ENCODE results near the gene EXOSC2.

DNA sequence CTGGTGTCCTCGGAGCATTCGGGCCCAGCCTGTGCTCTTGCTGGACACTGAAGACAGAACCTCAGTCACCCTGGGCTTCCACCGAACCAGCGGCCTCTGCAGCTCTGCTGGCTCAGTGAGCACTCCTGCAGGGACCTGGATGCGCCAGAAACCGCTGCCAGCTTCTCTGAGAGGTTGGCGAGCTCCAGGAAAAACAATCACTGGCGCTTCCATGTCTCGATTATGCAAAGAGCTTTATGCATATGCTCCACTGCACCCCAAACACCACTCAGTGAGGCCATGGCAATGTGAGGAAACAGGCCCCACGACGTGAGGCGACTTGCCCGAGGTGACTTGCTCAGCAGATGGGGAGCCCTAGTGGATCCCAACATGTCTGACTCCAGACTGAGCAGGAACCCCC lies 18.2 kb upstream of the EXOSC2 start:
- TF ChIP-seq, protein P1, sequence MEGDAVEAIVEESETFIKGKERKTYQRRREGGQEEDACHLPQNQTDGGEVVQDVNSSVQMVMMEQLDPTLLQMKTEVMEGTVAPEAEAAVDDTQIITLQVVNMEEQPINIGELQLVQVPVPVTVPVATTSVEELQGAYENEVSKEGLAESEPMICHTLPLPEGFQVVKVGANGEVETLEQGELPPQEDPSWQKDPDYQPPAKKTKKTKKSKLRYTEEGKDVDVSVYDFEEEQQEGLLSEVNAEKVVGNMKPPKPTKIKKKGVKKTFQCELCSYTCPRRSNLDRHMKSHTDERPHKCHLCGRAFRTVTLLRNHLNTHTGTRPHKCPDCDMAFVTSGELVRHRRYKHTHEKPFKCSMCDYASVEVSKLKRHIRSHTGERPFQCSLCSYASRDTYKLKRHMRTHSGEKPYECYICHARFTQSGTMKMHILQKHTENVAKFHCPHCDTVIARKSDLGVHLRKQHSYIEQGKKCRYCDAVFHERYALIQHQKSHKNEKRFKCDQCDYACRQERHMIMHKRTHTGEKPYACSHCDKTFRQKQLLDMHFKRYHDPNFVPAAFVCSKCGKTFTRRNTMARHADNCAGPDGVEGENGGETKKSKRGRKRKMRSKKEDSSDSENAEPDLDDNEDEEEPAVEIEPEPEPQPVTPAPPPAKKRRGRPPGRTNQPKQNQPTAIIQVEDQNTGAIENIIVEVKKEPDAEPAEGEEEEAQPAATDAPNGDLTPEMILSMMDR (IDR thresholded peaks at IDR 0.05) = no peak
- no peak for TF ChIP-seq EP300 (IDR thresholded peaks at IDR 0.05)
